HG02981 (cell line): ENCODE data around the gene MAPK7.

Source experiments
- ATAC-seq: cut with Tn5 transposase; IDR thresholded peaks from one replicate; pipeline ENCODE4 v1.9.1; 2021; ENCODE audit warnings: mild to moderate bottlenecking, moderate library complexity; ENCODE audit not compliant: unreplicated experiment

Gene MAPK7

DNA sequence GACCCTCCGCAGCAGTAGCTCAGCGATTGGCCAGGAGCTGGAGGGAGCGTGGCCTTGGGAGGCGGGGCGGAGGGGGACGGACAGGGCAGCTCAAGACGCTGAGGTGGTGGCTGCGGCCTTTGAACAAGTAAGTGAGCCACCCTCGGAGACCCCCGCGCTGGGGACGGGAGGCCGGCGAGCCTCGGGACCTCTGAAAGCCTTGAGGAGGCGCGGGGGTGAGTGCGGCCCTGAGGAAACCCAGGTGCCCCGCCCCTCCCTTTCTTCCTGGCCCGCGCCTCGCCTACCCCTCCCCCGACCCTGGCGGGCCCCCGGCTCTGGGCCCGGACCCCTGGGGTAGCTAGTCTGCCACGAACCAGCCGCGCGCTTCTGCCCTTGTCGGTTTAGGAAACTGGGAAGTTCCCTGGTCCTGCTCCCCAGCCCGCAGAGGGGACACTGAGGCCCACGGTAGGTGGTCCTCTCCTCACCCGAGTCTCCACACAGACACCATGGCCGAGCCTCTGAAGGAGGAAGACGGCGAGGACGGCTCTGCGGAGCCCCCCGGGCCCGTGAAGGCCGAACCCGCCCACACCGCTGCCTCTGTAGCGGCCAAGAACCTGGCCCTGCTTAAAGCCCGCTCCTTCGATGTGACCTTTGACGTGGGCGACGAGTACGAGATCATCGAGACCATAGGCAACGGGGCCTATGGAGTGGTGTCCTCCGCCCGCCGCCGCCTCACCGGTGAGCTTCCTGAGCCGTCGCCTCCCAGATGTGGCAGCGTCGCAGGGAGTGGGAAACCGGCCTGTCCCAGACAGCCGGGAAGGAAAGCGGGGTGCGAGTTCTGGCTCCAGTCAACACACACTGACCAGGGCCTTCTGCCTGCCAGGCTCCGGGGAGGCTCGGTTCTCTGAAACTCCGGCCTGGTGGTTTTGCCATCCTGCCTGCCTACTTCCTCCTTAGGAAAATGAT lies at the start of gene MAPK7:
MAPK7 (plus strand) TSS at position 83 of the 945 bp plus-strand sequence; CDS start at position 486, 403 bp downstream.
- no peak for ATAC-seq

GRCh38 chr17:19329136-19329535 lies 49.2 kb upstream of the MAPK7 start:
- ATAC-seq: no peak

GRCh38 chr17:19329839-19330238 lies 48.5 kb upstream of the MAPK7 start:
- ATAC-seq: no peak

DNA sequence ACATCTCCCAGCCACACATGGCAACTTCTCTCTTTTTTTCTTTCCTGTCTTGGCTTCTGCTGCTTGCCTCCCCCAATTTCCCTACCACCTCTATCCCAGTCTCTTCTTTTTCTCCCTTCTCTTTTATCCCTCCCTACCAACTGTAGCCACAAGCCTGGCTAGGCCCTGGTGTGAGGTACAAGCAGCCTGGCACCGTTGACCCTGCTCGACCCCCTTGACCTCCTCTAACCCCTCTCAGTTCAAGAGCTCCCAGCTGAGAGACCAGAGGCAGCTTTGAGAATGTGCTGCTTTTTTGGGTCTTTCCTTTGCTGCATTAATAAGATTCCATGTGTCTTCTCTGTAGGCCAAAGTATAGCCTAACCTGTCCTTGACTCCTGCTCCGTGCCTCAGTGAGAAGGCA lies 48.0 kb upstream of the MAPK7 start:
- no peak for ATAC-seq

DNA sequence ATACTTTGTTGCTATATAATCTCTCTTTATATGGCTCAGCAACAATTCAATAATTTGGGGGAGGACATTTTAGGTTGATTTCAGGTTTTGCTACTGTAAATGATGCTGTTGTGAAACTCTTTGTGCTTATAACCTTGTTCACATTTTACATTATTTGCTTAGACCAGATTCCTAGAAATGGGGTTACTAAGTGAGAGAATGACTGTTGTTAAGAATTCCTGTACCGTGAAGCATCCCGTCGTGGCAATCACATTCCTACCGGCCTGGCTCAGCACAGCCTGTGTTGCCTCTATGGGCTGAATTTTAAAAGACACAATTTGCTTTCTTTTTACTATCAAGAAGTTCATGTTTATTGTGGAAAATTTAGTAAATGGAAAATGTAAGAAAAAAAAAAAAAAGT lies 47.2 kb upstream of the MAPK7 start:
- ATAC-seq: no peak

DNA sequence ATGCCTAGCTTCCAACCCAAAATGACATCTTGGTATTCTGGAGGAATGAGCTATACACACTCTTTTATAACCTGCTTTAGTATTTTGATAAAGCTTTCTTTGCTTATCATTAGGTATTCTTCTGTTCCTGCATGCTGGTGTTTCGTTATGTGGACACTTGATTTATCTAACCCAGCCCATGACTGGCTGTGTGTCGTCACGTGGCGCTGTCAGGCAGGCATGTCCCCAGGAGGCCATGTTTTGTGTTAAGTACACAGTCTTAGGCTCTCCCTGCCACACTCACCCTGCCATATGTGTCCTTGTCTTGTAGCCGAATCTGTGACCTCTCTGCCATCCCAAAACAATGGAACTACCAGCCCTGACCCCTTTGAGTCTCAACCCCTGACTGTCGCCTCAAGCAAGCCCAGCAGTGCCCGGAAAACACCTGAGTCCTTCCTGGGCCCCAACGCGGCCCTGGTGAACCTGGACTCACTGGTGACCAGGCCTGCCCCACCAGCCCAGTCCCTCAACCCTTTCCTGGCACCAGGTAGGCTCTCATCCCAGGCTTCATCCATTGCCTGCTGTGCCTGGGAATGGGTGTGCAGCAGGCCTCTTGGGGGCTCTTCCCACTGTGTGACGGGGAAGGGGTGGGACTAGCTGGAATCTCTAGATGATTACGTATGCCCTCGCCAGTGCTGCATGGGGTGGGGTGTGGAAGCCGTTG lies 46.6 kb upstream of the MAPK7 start:
- no peak for ATAC-seq

DNA sequence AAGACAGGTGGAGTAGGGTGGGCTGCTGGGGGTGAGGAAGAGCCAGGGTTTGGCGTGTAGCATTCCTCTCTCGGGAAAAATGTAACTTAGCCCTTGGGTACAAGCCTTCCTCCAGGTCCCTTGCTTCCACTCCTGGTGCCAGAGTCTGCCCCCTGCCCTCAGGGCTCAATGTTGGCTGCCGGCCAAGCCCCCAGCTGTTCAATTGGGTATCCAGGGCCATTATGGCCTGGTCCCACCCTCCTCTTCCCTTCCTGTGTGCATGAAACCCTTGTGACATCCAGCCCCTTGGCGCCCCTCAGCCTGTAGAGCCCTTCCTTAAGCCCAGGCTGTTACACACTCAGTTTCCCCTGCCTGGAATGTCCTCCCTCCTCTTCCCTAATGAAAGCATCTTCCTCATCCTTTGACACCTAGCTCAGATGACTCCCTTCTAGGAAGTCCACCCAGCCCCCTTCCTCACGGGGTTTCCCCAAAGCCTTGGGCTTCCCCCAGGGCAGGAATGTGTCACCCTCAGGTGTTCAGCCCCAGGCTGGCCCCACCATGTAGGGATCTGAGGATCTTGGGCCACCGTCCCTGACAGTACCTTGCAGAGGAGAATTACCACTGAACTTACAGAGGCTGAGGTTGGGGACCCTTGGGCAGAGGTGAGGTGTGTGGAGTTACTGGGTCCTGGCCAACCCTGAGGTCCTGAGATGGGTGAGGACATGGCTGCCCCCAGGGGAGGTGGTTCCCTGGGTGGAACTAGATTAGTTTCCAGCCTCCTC lies 45.7 kb upstream of the MAPK7 start:
- ATAC-seq: no peak

DNA sequence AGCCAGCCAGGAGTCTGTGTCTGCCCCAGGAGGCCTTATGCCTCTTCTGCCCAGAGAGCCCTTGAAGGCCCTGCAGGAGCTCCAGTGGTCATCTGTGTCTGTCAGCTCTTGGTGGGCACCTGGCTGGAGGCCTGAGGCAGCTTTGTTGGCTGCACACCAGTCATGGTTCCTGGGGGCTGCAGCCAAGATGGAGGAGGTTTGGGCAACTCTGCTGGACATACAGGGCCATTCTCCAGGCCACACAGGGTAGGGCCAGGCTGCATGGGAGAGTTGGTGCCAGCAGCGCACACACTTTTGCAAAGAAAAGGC lies 45.2 kb upstream of the MAPK7 start:
- no peak for ATAC-seq

- no peak for ATAC-seq
These were observed 44.5 kb upstream of the MAPK7 start for GRCh38 chr17:19333736-19334290.

- ATAC-seq: no peak
These were observed 44.0 kb upstream of the MAPK7 start for GRCh38 chr17:19334331-19334730.

DNA sequence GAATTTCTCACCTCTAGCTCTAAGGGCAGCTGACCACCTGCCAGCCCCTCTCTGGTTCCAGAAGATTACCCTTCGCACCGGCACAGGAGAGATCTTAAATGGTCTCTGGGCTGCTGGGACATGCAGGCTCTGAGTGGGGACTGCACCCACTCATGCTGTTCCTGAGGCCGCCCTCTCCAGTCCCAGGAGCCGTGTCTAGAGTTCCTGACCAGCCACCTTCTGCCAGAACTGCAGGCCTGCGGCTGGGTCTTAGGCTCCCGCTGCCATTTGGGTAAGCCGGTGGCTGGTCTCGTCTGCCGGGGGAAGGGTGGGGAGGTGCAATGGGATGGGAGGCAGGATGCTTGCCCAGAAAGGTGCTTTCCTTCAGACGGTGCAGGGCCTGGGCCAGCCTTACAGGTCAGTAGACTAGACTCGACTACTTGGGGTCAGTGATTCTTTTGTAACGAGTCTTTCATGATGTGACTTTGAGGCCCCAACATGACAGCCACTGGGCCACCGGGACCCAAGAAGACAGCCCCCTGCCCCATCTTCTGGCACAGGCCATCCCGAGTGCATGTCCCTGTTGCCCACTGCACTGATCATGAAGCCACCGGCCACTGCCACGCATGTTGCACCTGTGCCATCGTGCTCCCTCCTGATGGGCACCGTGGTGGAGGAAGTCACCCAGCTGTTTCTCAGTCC lies 42.2 kb upstream of the MAPK7 start:
- ATAC-seq: no peak

DNA sequence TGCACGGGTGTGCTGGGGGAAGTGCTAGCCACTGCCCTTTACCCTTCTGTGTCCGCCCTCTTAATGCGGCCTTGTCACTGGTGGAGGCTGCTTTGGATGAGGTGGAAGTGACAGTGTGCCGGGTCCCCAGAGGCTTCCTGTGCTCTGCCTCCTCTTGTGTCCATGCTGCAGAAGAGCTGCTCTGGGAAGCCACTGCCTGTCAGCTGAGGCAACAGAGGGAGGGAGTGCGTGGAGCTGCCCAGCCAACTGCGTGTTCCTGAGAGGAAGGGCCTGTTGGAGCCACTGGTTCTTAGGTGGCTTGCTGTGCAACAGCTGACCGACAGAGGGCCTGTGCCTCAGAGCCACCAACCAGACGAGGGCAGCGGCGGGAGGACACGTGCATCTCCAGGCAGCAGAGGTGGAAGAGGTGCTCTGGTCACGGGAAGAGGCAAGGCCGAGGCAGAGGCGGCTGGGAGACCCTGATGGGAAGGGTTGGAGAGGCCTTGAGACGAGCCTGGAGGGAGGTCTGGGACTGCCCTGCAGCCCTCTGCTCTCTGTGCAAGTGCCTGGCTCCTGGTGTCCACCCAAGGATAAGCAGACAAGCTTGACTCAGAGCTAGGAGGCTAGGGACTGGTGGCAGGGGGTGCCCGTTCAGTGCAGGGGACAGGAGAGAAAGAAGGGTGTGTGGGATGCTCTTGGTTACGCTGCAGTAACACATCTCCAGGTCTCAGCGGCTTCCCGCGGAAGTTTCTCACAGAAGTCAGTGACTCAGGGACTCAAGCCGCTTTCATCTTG lies 41.2 kb upstream of the MAPK7 start:
- ATAC-seq: no peak

GRCh38 chr17:19337712-19338023 lies 40.6 kb upstream of the MAPK7 start:
- ATAC-seq: no peak

GRCh38 chr17:19338031-19338990 lies 40.0 kb upstream of the MAPK7 start:
- peak; percentile 65 for ATAC-seq

DNA sequence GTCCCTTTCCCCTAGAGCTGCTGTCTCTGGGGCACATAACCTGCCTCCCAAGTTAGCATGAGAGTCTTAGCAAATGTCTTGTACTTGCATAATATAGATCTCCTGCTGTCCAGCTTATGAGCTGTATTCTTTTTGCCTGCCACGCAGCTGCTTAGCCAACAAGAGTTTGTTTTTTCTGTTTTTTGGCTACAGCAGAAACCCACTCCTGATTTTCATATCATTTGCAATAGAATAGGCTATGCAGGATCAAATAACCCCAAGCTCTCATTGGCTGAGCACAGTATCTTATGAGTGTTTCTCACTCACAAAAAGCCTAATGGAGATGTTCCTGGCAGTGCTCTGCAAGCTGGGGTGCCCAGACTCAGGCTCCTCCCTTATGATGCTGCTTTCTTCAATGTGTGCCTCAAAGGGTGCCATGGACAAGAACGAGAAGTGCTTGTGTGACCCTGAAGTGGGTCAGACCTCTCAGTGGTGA lies 38.9 kb upstream of the MAPK7 start:
- ATAC-seq: no peak

- ATAC-seq: no peak
These were observed 37.1 kb upstream of the MAPK7 start for GRCh38 chr17:19341211-19341631.

GRCh38 chr17:19341641-19342610 lies 36.4 kb upstream of the MAPK7 start:
- ATAC-seq: no peak
